HepG2 (cell line): Measurements from ENCODE around the gene C2CD2. TPM values are rescaled to one million over a fixed set of nuclear protein-coding genes. Genes with fewer than 3 reads are reported as not detected.

ENCODE experiments used
- ATAC-seq: fragments of 200-7000 bp; cut with Tn5 transposase; 3 replicates; pipeline ENCODE4 v1.9.1; 2020; ENCODE audit warnings: mild to moderate bottlenecking, moderate library complexity
- BruUV-seq: library from RNA; stranded (reverse); fragments of 400-500 nt; replicated peaks from 2 replicates; lab custom pipeline; 2021; lab: Mats Ljungman, UMichigan
- CTCF ChIA-PET: fragments of 300-600 bp; formaldehyde crosslinking; extraction: SDS; loops from one replicate; lab custom pipeline; 2021; ENCODE audit warnings: low total read pairs, inconsistent platforms, low intra/inter-chr PET ratio; lab: Yijun Ruan, JAX
- POLR2A ChIA-PET: fragments of 350-600 bp; sonication (Branson Sonifier 250); formaldehyde crosslinking; loops from one replicate; lab custom pipeline; 2020; ENCODE audit warnings: antibody characterized with exemption, inconsistent platforms; lab: Yijun Ruan, JAX
- DNase-seq: peaks from one replicate; pipeline ENCODE4 v3.0.0-alpha.2; 2015; ENCODE audit warnings: low spot score
- FAIRE-seq: peaks from 3 replicates; lab custom pipeline; 2011; peaks lifted over from hg19 to GRCh38; lab: Jason Lieb, UNC
- H2AFZ ChIP-seq: one replicate; pipeline ENCODE4 v1.6.1; 2011; ENCODE audit warnings: low read length, inconsistent platforms
- H3K27ac ChIP-seq: fragments of 300-600 bp; 3 replicates; pipeline ENCODE4 v1.8.0; 2011; ENCODE audit warnings: mixed run types, mild to moderate bottlenecking, mixed read lengths, low read length, inconsistent platforms; ENCODE audit not compliant: insufficient read depth; ENCODE audit errors: extremely low read length
- H3K27me3 ChIP-seq, 2 experiments: fragments of 200-600 bp in 1 of 2; 2 replicates in 1 of 2; 3 replicates in 1 of 2; pipeline versions ENCODE4 v1.6.0 to v1.8.0; 2011; ENCODE audit warnings: low read length in 2 of 2, mild to moderate bottlenecking in 2 of 2, moderate library complexity in 2 of 2, inconsistent platforms in 1 of 2; ENCODE audit not compliant: insufficient read depth in 2 of 2, control insufficient read depth in 1 of 2
- H3K36me3 ChIP-seq, 2 experiments: fragments of 200-600 bp in 1 of 2; replicated peaks in 1 of 2; 2 replicates in 1 of 2; 3 replicates in 1 of 2; pipeline versions ENCODE4 v1.5.1 to v1.8.0; 2011; ENCODE audit warnings: low read length in 2 of 2, inconsistent platforms in 1 of 2; ENCODE audit not compliant: insufficient read depth in 2 of 2, control insufficient read depth in 1 of 2
- H3K4me1 ChIP-seq: 2 replicates; pipeline ENCODE4 v1.5.1; 2012; ENCODE audit warnings: low read length, inconsistent platforms; ENCODE audit not compliant: insufficient read depth
- H3K4me2 ChIP-seq: 2 replicates; pipeline ENCODE4 v1.6.0; 2011; ENCODE audit warnings: low read depth, low read length, inconsistent platforms
- H3K4me3 ChIP-seq, 3 experiments: fragments of 200-600 bp in 1 of 3; sonication (generic), shearing (Covaris generic) in 1 of 3; replicated peaks in 1 of 3; 2 replicates each; pipeline ENCODE4 v1.5.1; 2011 to 2016; ENCODE audit warnings: low read length in 3 of 3, inconsistent platforms in 2 of 3, low read depth in 2 of 3, mild to moderate bottlenecking in 2 of 3, control low read depth in 1 of 3, mixed read lengths in 1 of 3; ENCODE audit not compliant: insufficient read depth in 1 of 3
- H3K79me2 ChIP-seq: one replicate; pipeline ENCODE4 v1.6.1; 2011; ENCODE audit warnings: low read length, inconsistent platforms; ENCODE audit not compliant: insufficient read depth
- H3K9ac ChIP-seq: 2 replicates; pipeline ENCODE4 v1.6.0; 2011; ENCODE audit warnings: mild to moderate bottlenecking, low read depth, low read length, inconsistent platforms; ENCODE audit not compliant: insufficient read depth
- H3K9me3 ChIP-seq: 2 replicates; pipeline ENCODE4 v1.5.1; 2012; ENCODE audit warnings: mild to moderate bottlenecking, low read length
- H4K20me1 ChIP-seq: 2 replicates; pipeline ENCODE4 v1.6.0; 2011; ENCODE audit warnings: inconsistent platforms, mild to moderate bottlenecking, low read length, moderate library complexity; ENCODE audit not compliant: insufficient read depth
- HMGXB3 ChIP-seq: sonication (generic); formaldehyde crosslinking; IDR thresholded peaks from 2 replicates; pipeline ENCODE4 v1.4.0; 2020; ENCODE audit warnings: missing genetic modification reagents, borderline replicate concordance
- MAFK ChIP-seq, 2 experiments: IDR thresholded peaks in 1 of 2; conservative IDR thresholded peaks in 1 of 2; 2 replicates each; pipeline ENCODE4 v1.6.1; 2011; ENCODE audit warnings: improper control_type of control experiment in 2 of 2, low read length in 2 of 2
- SOX6 ChIP-seq, 2 experiments: fragments of 450-650 bp in 1 of 2; sonication (generic) in 1 of 2; formaldehyde crosslinking in 1 of 2; IDR thresholded peaks; 2 replicates each; pipeline versions ENCODE4 v1.4.0 to v1.6.1; 2017 to 2020; ENCODE audit warnings: antibody characterized with exemption in 1 of 2, mild to moderate bottlenecking in 1 of 2, missing genetic modification reagents in 1 of 2
- TBX2 ChIP-seq: sonication (generic); formaldehyde crosslinking; IDR thresholded peaks from 2 replicates; pipeline ENCODE4 v1.5.0; 2020; ENCODE audit warnings: missing genetic modification reagents, mild to moderate bottlenecking, borderline replicate concordance
- THRA ChIP-seq: sonication (generic); formaldehyde crosslinking; IDR thresholded peaks from 2 replicates; pipeline ENCODE4 v1.4.0; 2020; ENCODE audit warnings: missing genetic modification reagents, borderline replicate concordance
- THYN1 ChIP-seq: sonication (generic); formaldehyde crosslinking; IDR thresholded peaks from 2 replicates; pipeline ENCODE4 v1.8.1; 2023; ENCODE audit warnings: low read depth, mild to moderate bottlenecking, moderate library complexity, missing genetic modification reagents, borderline replicate concordance
- ZNF121 ChIP-seq: sonication (generic); formaldehyde crosslinking; IDR thresholded peaks from 2 replicates; pipeline ENCODE4 v1.5.0; 2020; ENCODE audit warnings: mild to moderate bottlenecking, missing genetic modification reagents
- ZNF180 ChIP-seq: sonication (generic); formaldehyde crosslinking; IDR thresholded peaks from 2 replicates; pipeline ENCODE4 v1.4.0; 2020; ENCODE audit warnings: low read depth, missing genetic modification reagents, borderline replicate concordance
- ZNF256 ChIP-seq: sonication (generic); formaldehyde crosslinking; conservative IDR thresholded peaks from 2 replicates; pipeline ENCODE4 v1.4.0; 2020; ENCODE audit warnings: missing genetic modification reagents
- ZNF281 ChIP-seq: sonication (generic); formaldehyde crosslinking; IDR thresholded peaks from 2 replicates; pipeline ENCODE4 v1.4.0; 2020; ENCODE audit warnings: missing genetic modification reagents, borderline replicate concordance
- ZNF34 ChIP-seq: sonication (generic); formaldehyde crosslinking; IDR thresholded peaks from 2 replicates; pipeline ENCODE4 v1.4.0; 2020; ENCODE audit warnings: mild to moderate bottlenecking, missing genetic modification reagents, borderline replicate concordance
- ZNF441 ChIP-seq: sonication (generic); formaldehyde crosslinking; IDR thresholded peaks from 2 replicates; pipeline ENCODE4 v1.7.0; 2021; ENCODE audit warnings: missing genetic modification reagents, borderline replicate concordance
- ZNF546 ChIP-seq: sonication (generic); formaldehyde crosslinking; conservative IDR thresholded peaks from 2 replicates; pipeline ENCODE4 v1.8.1; 2023; ENCODE audit warnings: mild to moderate bottlenecking, missing genetic modification reagents
- ZNF549 ChIP-seq: sonication (generic); formaldehyde crosslinking; IDR thresholded peaks from 2 replicates; pipeline ENCODE4 v1.5.0; 2020; ENCODE audit warnings: missing genetic modification reagents
- ZNF703 ChIP-seq: sonication (generic); formaldehyde crosslinking; IDR thresholded peaks from 2 replicates; pipeline ENCODE4 v1.5.1; 2020; ENCODE audit warnings: missing genetic modification reagents, mild to moderate bottlenecking, moderate library complexity, borderline replicate concordance
- ZNF780A ChIP-seq: sonication (generic); formaldehyde crosslinking; IDR thresholded peaks from 2 replicates; pipeline ENCODE4 v1.8.0; 2022; ENCODE audit warnings: mild to moderate bottlenecking, missing genetic modification reagents, moderate library complexity
- WGBS: methylation state at CpG from one replicate; pipeline ENCODE4 v1.1.6; 2017; ENCODE audit warnings: low lambda C conversion rate; 5-methylcytosine and 5-hydroxymethylcytosine counted together
- in situ Hi-C: cut with HindIII; loops from 2 replicates; pipeline ENCODE4 v1.10.0; 2017; ENCODE audit warnings: low pct_unique_long_range_greater_than_20kb; ENCODE audit not compliant: extremely low pct_ligation_motif_present
- intact Hi-C: fragments of 100-400 bp; cut with micrococcal nuclease; formaldehyde crosslinking; loops from one replicate; pipeline ENCODE4 v1.10.0; 2022; ENCODE audit not compliant: unreplicated experiment
- polyA plus RNA-seq, 8 experiments: library from polyadenylated mRNA; depleted of rRNA in 3 of 8; stranded (reverse) in 7 of 8; unstranded in 1 of 8; fragments of >200 nt; fragmentation: Illumina TruSeq in 4 of 8; extraction: Trizol in 4 of 8; gene quantifications; 2 replicates each; pipeline versions ENCODE4 v1.2.1 to v1.2.3, GENCODE V29; 2011 to 2016; ENCODE audit warnings: low read depth in 4 of 8, missing spikeins in 1 of 8, mixed read lengths in 1 of 8; ENCODE audit not compliant: insufficient read depth in 1 of 8
- total RNA-seq, 5 experiments: library from RNA; depleted of rRNA; stranded (reverse); fragments of >200 nt; fragmentation: Illumina TruSeq; extraction: Trizol; gene quantifications; 2 replicates each; pipeline ENCODE4 v1.2.3, GENCODE V29; 2016; ENCODE audit warnings: low read depth in 1 of 5

Gene C2CD2
- total and polyA plus RNA-seq, 2 of the 13 experiments (the other 11 are each of a cell fraction or from before 2014, with no cell fraction given): 12.5 to 19.7 TPM

- H2AFZ ChIP-seq: no peak overlapping the region
- peaks cover 25% of the 10 kb centered on the region for H3K79me2 ChIP-seq
- no peaks in the 10 kb centered on the region for H4K20me1 ChIP-seq
- POLR2A ChIA-PET: no interaction called here
- H3K9me3 ChIP-seq: no peaks in the 10 kb centered on the region
- ATAC-seq: no peak
- H3K4me1 ChIP-seq: peaks cover 9% of the 10 kb centered on the region; the same call in 1 of the 2 replicates
- H3K36me3 ChIP-seq: peaks cover 5 to 16% of the 10 kb centered on the region in 2 experiments; a peak in 3 of 5 replicates
- FAIRE-seq: no peak
- H3K4me3 ChIP-seq: no peak overlapping the region
- 97% methylated on average over 12 of the region's 12 CpGs for WGBS
- in situ Hi-C loops: no loop called here
- intact Hi-C loops: no loop called here
- DNase-seq: no peak
- H3K9ac ChIP-seq: no peak overlapping the region
- no peak overlapping the region for H3K4me2 ChIP-seq
- H3K27me3 ChIP-seq: no peaks in the 10 kb centered on the region
- CTCF ChIA-PET: no interaction called here
- H3K27ac ChIP-seq: no peak overlapping the region
- no TSS peak for BruUV-seq
- TF ChIP-seq THRA (CRISPR knock-in tag) (no peak), MAFK (conservative IDR thresholded peaks at IDR 0.05 in 1 of 2, IDR thresholded peaks at IDR 0.05 in 1 of 2; ENCODE audit: low read length in 2 of 2) (no peak), ZNF180 (CRISPR knock-in tag) (no peak), ZNF281 (no peak), THYN1 (CRISPR knock-in tag) (no peak), ZNF780A (CRISPR knock-in tag) (no peak), ZNF34 (CRISPR knock-in tag) (no peak), SOX6 (IDR thresholded peaks at IDR 0.05) (no peak), SOX6 (CRISPR knock-in tag; IDR thresholded peaks at IDR 0.05) (no peak), ZNF546 (CRISPR knock-in tag) (no peak), ZNF549 (CRISPR knock-in tag) (no peak), ZNF121 (CRISPR knock-in tag) (no peak), TBX2 (no peak), ZNF256 (CRISPR knock-in tag) (no peak), ZNF703 (CRISPR knock-in tag) (no peak), HMGXB3 (CRISPR knock-in tag) (no peak), ZNF441 (CRISPR knock-in tag) (no peak)
These were observed 11.9 kb downstream of the C2CD2 start for GRCh38 chr21:41941941-41942340.
